ENCODE results near the gene RNF145.
"Not testable (repeated sequence)": the region's sequence is repeated elsewhere in the genome, so short reads cannot be mapped to it uniquely, and the experiment has no call there.

The RNF145 gene

DNA sequence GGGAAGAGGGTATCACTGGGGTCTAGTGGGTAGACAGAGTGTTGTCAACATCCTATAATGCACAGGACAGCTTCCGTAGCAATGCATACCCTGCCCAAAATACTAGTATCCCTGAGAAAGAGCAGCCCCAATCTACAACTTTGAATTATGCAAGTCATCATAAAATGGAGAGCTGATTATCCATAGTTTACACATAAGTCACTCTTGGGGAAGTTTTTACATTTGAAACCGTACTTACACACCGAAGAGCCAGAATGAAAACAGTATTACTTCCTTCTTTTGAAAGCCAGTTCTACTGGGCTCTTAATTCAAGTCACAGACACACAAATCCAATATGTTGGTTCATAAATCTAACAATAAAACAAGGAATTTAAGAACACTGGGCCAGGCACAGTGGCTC lies 21.6 kb downstream of the RNF145 start:
- no peak for DNase-seq

DNA sequence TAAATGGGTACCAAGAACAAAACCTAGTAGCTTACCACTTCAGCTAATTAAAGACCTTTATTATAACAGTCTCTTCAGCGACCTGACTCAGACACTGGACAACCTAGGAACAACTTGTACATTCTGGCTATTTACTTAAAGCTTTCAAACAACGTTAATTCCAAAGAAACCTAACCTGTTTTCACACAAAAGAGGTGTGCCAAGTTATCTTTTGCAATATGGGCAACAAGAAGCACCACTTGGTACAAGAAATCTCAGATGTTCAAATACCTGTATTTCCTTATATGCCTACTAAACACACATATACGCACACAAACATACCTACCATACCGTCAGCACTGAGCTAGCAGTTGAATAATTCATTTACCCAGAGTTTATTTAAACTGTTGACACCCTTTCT lies 23.0 kb downstream of the RNF145 start:
- DNase-seq = no peak

DNA sequence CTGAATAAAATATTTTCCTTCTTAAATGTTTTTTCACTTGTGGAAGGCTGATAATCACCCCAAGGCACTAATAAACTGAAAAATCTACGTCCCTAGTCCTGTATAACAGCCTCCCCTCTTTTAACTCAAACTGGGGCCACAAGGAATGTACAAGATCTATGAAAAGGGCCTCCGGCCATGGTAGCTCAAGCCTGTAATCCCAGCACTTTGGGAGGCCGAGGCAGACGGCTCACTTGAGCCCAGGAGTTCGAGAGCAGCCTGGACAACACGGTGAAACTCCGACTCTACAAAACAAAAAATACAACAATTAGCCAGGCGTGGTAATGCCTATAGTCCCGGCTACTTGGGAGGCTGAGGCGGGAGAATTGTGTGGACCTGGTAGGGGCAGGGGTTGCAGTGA lies 23.6 kb downstream of the RNF145 start:
- DNase-seq = no peak

DNA sequence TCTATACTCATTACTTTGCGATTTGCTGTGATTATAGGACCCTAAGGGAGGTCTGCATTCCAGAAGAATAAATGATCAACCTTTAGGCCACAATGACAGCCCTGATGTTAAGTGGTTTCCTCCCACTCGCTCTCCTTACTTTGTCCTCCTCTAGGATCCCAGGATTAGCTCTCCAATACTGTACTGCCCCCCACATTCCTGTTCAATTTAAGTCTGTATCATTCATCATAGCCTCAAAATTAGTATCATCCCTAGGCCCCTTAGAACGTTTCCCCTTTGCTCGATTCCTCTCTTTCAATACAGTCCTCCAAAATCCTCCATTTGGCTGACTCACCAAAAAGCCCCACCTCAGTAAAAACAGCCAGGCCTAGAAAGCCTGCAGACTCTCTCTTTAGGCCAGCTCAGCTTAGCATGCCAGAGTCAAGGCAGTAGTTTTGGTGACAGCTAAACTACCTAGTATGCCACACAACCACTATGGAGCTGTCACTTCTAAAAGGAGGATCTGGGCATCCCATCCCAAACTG lies 24.4 kb downstream of the RNF145 start:
- DNase-seq = peak; percentile 48

DNA sequence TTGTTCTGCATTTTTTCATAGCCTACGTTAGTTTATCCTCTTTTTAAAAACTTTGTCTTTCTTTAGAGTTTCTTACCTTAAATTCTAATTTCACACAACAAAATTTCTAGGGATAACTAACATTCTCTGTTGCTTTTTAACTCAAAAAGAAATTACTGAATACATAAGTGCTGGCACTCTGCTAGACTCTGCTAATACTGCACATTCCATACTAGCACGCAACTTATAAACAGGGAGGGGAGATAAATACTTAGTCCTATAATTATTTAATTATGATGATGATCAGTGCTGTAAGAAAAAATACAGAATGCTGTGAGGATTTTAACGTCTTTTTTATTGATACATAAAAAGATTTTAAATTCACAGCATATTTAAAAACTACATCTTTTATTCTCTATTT lies 25.1 kb downstream of the RNF145 start:
- no peak for DNase-seq

DNA sequence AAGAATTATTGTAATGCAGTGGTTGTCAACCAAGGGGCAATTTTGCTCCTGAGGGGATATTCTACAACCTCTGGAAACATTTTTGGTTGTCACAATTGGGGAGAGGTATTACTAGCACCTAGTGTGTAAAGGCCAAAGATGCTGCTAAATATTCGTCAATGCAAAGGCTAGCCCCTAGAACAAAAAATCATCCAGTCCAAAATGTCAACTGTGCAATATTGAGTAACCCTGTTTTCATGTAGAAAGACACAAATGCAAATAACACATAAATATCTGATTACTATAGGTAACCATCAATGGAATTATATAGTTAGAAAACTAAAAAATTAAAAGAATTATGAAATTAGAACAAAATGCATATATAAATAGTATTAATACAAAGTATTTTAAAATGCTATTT lies 26.1 kb downstream of the RNF145 start:
- no peak for DNase-seq

DNA sequence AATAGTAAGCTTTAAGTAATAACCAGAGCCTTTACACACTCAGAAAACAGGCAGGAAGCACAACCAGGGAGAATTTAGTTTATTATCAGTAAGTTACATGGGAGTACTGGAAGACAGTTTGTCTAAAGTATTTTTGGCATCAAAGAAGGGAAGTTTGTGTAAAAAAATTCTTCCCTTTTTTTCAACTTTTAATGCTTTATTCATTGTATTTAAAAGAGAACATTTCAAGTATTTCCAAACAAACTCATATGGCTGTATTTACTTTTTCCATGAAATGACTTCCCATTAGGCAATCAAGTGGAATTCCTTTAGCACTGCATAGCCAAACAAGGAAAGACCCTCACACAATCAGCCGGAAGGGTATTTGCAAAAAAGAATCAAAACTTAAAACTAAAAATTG lies 26.7 kb downstream of the RNF145 start:
- DNase-seq = no peak

DNA sequence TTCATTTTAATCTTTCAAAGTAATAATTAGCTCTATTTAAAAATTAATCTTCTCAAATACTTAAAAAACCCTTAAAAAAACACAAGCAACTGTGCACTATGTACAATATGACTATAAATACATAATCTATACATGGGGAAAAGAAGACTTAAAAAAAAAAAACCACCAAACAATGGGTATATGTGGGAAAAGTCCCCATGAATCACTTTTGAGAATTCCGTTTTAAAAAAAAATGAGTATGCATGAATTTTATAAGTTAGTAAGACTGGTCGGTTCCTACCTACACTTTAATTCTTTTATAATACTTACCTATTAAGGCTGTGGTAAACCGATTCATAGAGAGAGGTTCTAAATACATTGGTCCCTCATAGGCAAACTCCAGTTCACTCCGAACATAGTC lies 27.7 kb downstream of the RNF145 start:
- no peak for DNase-seq

DNA sequence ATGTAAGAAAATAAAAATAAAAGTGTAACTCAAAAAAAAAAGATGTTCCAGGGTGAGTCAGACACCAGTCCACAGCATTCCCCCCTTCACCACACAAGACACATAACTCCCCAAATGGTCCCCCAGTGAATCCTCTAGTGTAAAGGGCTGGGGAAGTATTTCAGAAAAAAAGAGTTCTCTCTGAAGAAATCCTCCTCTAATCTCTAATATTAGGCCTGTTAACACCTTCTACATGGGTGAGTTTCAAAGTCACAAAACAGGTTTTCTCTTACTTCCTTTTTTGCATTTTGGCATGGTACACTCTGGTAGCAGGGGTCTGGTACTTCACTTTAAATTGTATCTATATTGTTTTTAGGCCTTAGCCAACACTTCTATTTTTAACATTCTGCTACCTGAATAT lies 28.2 kb downstream of the RNF145 start:
- DNase-seq = no peak

DNA sequence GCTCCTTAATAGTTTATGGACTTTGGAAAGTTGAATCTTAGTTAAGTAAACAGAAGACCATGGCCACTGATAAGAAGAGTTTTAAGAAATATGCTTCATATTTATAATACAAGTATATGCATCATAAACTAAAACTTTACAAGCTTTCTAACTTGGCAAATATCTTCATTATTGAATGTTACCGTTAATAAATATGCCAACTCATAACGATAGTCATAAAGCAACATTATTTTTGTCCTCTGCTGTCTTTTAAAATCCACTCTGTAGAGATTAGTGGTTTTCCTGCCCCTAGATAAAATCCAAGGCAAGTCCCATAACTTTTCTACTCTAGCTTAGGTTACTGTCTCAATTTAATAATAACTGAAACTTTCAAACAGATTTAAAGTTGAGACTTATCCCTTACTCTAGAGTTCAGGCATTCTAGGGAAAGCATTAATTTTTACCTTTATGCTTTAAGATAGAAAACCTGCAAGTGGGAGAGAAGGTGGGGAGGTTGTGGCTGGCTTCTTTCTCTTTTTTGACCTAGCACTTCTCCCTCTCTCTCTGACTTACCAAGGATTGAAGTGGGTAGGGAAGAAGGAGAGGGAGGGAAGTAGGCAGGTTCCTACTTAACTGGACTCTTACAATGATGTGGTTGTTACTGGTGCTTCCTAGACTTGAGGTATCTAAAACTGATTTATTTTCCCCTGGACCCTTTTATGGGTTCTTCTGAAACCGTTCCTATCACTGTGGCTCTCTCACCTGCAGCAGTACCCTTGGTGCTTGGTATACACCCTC lies 29.6 kb downstream of the RNF145 start:
- no peak for DNase-seq

DNA sequence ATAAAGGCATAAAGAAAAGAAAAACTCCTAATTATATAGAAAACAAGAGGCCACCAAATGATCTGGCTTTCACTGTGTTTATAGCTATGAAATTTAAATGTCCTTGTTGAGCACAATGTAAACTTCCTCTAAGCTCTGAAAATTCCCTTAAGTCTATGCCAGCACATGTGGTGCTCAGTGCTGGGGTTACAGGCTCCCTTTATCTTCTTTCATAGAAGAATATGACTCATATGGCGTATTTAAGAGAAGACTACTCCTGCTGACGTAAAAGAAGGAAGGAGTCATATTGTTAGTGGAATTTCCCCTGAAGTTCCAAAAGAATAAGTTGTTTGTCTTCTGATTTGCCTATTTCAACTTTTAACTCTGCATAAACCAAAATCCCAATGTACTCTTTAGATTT lies 30.4 kb downstream of the RNF145 start:
- DNase-seq = peak; percentile 58

DNA sequence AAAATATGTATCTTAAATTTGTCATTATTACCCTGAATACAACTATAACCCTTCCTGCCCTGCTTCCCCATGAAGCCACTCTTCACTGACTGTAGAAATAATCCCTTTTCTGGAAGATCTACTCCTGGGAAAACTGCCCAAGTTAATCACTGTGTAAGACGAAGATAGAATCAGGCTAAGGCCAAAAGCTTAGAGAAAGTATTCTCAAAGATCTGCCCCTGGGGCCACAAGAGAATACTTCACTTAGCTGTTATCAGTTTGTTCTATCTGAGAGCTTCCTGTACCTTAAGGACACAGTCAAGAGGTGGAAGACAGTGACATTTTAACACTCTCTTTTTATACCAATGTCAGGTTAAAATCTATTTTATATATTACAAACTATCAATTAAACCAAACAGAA lies 33.8 kb downstream of the RNF145 start:
- peak; percentile 40 for DNase-seq

DNA sequence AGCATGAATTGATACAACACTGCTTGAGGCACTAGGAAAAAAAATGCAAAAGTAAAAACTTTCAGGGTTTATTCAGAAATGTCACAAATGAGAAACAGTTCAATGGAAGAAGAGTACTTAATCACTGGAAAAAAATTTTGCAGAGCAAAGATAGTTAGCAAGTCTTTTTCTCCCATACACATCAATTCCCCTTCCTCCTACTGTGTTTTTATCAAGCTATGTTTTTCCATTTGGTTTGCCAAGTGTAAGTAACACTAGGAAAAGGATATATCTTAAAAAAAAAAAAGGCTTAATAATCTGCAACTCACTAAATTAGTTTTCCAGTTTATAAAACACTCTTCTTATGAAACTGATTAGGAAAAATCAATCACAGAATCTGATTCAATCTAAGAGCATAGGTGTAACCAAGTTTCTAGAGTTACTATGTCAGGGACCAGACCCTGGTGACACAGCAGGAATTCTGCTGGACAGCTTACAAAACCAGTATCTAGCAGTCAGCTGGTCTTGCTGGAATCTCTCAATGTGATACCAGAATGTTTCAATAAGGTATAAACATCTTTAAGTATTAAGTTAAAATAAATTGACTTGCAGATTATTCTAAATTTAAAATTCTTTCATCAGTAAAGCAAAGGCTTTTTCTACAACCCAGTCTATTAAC lies 34.7 kb downstream of the RNF145 start:
- no peak for DNase-seq

DNA sequence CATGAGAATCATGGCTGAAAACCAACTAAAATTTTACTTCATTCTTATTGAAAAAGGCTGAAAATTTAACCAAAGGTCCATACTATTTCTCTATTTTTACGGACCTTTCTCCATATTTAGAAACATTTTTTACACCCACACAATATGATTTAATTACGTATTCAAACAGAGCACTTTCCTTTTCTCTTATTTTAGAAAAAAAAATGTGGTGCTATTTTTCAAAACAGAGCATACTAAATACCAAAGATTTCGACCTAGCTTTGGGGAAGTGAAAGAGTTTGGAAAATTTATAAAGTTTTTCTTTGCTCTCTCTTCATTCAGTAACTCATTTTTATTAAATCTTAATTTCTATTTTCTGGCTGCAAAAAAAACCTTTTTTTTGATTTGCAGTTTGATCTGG lies 38.1 kb downstream of the RNF145 start:
- no peak for DNase-seq

DNA sequence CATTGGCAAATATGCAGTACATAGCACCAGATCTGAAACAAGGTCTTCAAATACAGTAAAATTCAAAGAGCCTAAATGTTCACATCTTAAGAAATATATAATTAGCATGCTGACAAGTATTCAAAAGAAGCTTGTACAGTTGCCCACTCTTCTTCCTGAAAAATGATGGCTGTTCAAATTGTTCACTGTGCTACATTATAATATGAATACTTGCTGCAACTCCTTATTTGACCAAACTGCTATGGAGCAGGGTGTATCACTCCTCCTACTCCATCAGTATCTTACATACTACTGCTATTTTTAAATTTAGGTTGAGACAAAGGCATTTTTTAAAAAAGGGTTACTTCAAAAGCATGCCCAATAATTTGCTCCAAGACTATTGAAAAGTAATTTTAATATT lies 39.3 kb downstream of the RNF145 start:
- no peak for DNase-seq

DNA sequence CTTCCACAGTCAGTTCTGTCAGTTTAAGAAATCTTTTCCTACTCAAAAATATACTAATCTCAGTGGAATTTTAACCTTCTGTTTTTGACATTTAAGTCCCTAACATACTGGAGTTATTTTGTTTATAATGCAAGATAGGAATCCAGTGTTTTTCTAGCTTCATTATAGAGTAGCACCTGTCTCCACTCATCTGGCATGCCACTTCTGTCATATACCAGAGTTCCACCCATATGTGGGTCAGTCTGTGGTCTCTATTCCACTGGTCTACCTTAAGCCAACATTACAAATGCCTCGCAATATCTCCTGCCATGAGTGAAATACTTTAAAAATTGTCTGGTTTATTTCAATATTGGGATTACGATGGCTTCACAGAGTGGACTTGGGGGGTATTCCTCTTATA lies 42.9 kb downstream of the RNF145 start:
- DNase-seq = no peak

DNA sequence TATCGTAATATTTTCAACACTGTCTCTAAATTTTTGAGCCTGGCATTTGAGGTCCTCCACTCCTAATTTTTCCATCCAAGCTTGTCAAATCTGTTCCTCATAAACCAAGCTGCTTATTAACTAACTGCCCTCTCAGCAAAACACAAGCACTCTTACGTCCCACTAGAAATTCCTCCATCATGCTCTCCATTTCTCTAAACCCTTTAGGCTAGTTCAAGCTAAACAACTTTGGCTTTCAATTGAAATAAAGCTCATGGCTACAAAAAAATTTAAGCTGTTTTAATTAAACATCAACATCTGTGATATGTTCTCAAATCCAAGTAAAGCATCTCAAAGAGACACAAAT lies 45.7 kb downstream of the RNF145 start:
- no peak for DNase-seq

DNA sequence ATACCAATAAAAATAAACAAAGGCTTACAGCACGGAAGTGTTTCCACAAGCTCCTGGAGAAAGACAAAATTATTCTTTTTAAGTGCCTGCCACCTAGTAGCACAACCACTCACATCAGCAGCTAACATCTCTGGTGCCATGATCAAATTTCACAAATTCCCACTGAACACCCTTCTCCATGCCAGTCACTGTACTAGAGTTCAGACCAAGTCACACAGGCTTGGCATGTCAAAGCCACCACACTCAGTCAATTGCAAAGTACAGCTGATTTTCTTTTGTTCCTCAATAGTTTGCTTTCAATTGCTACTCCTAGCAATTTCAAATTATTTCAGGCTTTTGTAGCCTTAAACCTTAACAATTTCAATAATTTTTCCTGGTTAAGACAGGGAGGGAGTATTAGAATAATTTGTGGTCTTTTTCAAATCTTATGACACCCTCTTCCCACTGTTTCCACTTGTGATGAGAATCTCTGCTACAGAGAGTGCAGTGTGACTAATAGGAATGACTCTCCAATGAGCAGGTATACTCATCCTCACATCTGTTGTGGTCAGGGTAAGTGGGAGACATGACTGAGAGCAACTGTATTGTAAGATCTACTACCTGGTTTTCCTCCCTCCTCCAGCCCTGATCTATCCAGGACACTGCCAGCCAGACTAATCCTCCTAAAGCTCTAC lies 46.2 kb downstream of the RNF145 start:
- peak; percentile 11 for DNase-seq

DNA sequence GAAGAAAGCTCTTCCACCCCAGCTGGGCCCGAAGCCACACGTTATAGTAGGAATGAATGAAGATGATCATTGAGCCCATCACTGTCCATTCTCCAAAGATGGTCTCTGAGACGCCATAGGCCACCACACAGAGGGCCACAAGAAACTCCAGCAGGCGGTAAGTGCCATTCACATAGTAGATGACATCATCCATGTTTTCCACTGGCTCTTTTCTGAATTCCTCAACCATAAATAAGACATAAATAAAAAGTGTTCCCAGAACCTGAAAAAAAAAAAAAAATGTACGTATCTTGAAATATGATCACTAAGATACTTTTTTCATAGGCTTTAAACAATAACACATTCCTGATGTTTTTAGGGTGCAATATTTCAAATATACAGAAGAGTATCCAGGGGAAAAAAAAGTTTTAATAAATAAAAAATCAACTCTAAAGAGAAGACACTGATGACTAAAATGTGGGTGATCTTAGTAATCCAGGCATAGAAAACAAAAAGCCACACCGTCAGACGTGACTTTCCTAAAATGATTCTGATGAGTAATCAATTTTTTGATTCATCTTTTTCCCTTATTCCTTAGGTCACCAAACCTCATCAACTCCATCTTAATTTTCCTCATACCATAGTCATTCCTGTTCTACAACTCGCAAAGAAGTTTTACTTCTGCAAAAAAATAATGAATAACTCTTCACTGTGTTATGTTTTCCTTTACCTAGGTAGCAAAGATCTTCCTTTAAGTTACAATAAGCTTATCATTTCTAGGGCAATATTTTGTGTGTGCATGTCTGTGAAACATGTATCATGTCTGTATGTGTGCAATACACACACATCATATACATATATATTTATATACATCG lies 47.8 kb downstream of the RNF145 start:
- DNase-seq = no peak

DNA sequence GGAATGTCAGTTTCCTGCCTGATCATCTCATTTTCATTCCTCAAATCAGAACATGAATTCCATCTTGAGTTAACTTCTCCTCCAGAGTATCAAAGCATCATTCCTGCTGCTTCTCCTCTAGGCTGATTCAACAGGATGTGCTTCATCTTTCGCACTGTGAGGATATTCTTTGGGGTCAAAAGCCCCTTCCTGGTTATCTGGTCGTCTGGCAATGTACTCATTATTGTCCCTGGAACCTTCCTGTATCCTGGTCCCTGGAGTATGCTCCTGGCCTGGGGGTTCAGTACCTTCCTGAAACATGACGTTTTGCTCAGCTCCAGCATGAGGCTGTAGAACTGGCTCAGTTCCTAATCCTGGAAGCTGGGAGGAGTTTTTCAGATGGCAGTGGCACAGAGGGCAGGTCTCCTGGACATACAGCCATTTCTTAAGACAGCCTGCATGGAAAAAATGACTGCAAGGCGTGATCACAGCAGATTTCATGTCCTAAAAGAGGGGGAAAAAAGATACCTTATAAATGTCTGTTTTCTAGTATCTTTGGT lies 50.7 kb downstream of the RNF145 start:
- not testable (repeated sequence) for DNase-seq

DNA sequence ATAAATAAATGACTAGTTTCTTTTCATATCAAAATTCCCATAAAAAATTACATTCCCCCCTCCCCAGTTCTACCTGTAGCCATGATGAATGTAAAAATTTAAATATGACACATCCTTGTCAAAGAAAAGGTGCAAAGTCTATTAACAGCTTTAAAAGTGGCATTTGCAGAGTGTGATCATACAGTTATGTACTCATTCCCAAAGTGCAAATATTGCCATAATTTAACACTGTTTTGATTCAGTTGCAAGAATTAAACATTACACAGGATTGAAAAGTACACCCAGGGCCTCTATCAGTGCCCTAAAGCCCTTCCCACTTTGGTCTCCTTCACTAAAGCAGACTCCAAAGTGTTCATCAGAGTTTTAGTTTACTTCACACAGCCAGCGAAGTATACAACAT lies 51.8 kb downstream of the RNF145 start:
- DNase-seq = no peak

DNA sequence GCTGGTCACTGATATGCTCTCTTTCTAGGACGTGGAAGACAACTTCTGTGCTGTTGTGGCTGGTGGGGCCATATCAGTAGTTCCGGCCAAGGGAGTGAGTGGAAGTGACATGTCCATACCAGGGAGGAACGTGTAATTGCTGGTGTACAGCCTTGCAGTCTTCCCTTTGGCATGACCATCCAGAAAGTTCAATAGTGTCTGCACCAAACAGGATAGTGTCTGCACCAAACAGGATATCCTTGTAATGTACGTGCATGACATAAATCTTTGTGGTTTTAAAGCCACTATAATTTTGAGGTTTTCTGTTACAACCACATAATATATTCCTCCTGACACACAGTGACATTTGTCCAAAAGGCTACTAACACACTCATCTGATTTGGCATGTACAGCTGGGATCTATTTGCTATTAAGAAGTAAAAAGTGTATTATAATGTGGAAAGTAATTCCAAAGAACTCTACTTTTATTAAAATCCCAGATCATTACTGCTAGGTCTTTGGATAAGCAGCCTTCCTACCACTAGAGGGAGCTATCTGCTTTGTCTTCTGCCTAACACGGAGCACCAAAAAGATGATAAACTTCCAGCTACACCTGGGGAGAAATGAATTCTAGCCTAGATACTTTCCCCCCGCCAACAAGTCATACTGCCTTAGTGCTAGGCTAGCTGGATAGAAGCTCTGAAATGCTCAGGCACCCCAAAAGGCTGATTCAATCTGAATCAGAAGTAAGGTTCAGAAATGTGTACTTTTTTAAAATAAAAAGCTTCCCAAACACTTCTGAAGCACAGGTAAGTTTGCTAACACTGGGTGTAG lies 52.7 kb downstream of the RNF145 start:
- DNase-seq = peak; percentile 72
